Measurements from ENCODE around the gene TRAPPC3.
A peak's percentile ranks its signal among the peaks of the same experiment; 100 is the strongest.

TRAPPC3 gene

GRCh38 chr1:36088577-36089392 lies 60.5 kb downstream of the TRAPPC3 start, which contains the start of gene ADPRS (continued):
- no peak; the same call in 1 of the 2 replicates for TF ChIP-seq ZNF658 (tag by site-specific recombination; IDR thresholded peaks at IDR 0.05)
- peak; percentile 66; the same call in 1 of the 2 replicates for TF ChIP-seq ZNF121 (tag by site-specific recombination; IDR thresholded peaks at IDR 0.05)
- TF ChIP-seq, protein P1, sequence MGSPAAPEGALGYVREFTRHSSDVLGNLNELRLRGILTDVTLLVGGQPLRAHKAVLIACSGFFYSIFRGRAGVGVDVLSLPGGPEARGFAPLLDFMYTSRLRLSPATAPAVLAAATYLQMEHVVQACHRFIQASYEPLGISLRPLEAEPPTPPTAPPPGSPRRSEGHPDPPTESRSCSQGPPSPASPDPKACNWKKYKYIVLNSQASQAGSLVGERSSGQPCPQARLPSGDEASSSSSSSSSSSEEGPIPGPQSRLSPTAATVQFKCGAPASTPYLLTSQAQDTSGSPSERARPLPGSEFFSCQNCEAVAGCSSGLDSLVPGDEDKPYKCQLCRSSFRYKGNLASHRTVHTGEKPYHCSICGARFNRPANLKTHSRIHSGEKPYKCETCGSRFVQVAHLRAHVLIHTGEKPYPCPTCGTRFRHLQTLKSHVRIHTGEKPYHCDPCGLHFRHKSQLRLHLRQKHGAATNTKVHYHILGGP (tag by site-specific recombination; IDR thresholded peaks at IDR 0.05): peak; percentile 6; the same call in 1 of the 2 replicates
- peak; percentile 96 for TF ChIP-seq KLF16 (tag by site-specific recombination; IDR thresholded peaks at IDR 0.05)
- no peak for TF ChIP-seq ZBTB49 (tag by site-specific recombination; IDR thresholded peaks at IDR 0.05; ENCODE audit: low read depth)
- TF ChIP-seq ZNF514 (tag by site-specific recombination; IDR thresholded peaks at IDR 0.05): no peak
- TF ChIP-seq ZBTB21 (tag by site-specific recombination; IDR thresholded peaks at IDR 0.05): peak; percentile 60; the same call in 1 of the 2 replicates
- no peak for TF ChIP-seq ZNF473 (tag by site-specific recombination; IDR thresholded peaks at IDR 0.05)
- TF ChIP-seq ZFP37 (tag by site-specific recombination; IDR thresholded peaks at IDR 0.05): peak; percentile 84
- no peak for TF ChIP-seq ZNF624 (tag by site-specific recombination; IDR thresholded peaks at IDR 0.05)
- TF ChIP-seq, protein P2, sequence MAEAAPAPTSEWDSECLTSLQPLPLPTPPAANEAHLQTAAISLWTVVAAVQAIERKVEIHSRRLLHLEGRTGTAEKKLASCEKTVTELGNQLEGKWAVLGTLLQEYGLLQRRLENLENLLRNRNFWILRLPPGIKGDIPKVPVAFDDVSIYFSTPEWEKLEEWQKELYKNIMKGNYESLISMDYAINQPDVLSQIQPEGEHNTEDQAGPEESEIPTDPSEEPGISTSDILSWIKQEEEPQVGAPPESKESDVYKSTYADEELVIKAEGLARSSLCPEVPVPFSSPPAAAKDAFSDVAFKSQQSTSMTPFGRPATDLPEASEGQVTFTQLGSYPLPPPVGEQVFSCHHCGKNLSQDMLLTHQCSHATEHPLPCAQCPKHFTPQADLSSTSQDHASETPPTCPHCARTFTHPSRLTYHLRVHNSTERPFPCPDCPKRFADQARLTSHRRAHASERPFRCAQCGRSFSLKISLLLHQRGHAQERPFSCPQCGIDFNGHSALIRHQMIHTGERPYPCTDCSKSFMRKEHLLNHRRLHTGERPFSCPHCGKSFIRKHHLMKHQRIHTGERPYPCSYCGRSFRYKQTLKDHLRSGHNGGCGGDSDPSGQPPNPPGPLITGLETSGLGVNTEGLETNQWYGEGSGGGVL (tag by site-specific recombination; IDR thresholded peaks at IDR 0.05): 0 out of 2 replicates have a peak, but pooled peaks have one; percentile 24
- TF ChIP-seq PRDM6 (tag by site-specific recombination; IDR thresholded peaks at IDR 0.05): no peak
- peak; percentile 37; the same call in 1 of the 2 replicates for TF ChIP-seq ZNF623 (tag by site-specific recombination; IDR thresholded peaks at IDR 0.05)
- peak; percentile 90 for TF ChIP-seq KLF10 (tag by site-specific recombination; IDR thresholded peaks at IDR 0.05)
- 0 out of 2 replicates have a peak, but pooled peaks have one; percentile 49 for TF ChIP-seq HIC1 (tag by site-specific recombination; IDR thresholded peaks at IDR 0.05)
- TF ChIP-seq ZNF610 (tag by site-specific recombination; IDR thresholded peaks at IDR 0.05; ENCODE audit: borderline replicate concordance): peak; percentile 89
- TF ChIP-seq ZNF274 (IDR thresholded peaks at IDR 0.05; ENCODE audit: low read length): no peak
- no peak for TF ChIP-seq ZNF274 (tag by site-specific recombination; IDR thresholded peaks at IDR 0.05; ENCODE audit: borderline replicate concordance)
- no peak; the same call in 1 of the 2 replicates for TF ChIP-seq SALL2 (tag by site-specific recombination; IDR thresholded peaks at IDR 0.05; ENCODE audit: borderline replicate concordance)
- no peak for TF ChIP-seq HOXD13 (CRISPR knock-in tag; IDR thresholded peaks at IDR 0.05; ENCODE audit: borderline replicate concordance)
- TF ChIP-seq ZFHX2 (tag by site-specific recombination; conservative IDR thresholded peaks at IDR 0.05): peak; percentile 93
- no peak for TF ChIP-seq ZNF426 (tag by site-specific recombination; IDR thresholded peaks at IDR 0.05)
- TF ChIP-seq, protein P3, sequence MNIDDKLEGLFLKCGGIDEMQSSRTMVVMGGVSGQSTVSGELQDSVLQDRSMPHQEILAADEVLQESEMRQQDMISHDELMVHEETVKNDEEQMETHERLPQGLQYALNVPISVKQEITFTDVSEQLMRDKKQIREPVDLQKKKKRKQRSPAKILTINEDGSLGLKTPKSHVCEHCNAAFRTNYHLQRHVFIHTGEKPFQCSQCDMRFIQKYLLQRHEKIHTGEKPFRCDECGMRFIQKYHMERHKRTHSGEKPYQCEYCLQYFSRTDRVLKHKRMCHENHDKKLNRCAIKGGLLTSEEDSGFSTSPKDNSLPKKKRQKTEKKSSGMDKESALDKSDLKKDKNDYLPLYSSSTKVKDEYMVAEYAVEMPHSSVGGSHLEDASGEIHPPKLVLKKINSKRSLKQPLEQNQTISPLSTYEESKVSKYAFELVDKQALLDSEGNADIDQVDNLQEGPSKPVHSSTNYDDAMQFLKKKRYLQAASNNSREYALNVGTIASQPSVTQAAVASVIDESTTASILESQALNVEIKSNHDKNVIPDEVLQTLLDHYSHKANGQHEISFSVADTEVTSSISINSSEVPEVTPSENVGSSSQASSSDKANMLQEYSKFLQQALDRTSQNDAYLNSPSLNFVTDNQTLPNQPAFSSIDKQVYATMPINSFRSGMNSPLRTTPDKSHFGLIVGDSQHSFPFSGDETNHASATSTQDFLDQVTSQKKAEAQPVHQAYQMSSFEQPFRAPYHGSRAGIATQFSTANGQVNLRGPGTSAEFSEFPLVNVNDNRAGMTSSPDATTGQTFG (tag by site-specific recombination; IDR thresholded peaks at IDR 0.05; ENCODE audit: borderline replicate concordance): peak; percentile 94
- peak; percentile 93 for TF ChIP-seq ZBTB17 (tag by site-specific recombination; IDR thresholded peaks at IDR 0.05)
- TF ChIP-seq ZBTB6 (tag by site-specific recombination; IDR thresholded peaks at IDR 0.05): peak; percentile 14; the same call in 1 of the 2 replicates
